ENCODE data around the gene CTTNBP2NL. TPM values are rescaled to one million over a fixed set of nuclear protein-coding genes. Genes with fewer than 3 reads are reported as not detected.

CTTNBP2NL gene
- total and polyA plus RNA-seq, 10 of the 15 experiments (the other 5 are each of a cell fraction or from before 2014, with no cell fraction given), result 2.1 to 11.3 (median 5.6) TPM

GRCh38 chr1:112417271-112417670 lies 21.3 kb downstream of the CTTNBP2NL start:
- H4K20me1 ChIP-seq (ENCODE audit: control insufficient read depth, insufficient read depth), result no peaks in the 10 kb centered on the region
- CTCF ChIA-PET, result no interaction called here
- FAIRE-seq (no peak), ATAC-seq (no peak), DNase-seq (ENCODE audit: low read depth, low spot score) (no peak)
- RAD21 ChIA-PET (ENCODE audit: unreplicated experiment), result no interaction called here
- H2AFZ ChIP-seq (ENCODE audit: control insufficient read depth, low read depth, low read length), result no peak overlapping the region
- no peaks in the 10 kb centered on the region for H3K79me2 ChIP-seq (ENCODE audit: control insufficient read depth, insufficient read depth, low read length)
- no peaks in the 10 kb centered on the region for H3K4me1 ChIP-seq (ENCODE audit: control insufficient read depth, insufficient read depth, low read length)
- H3K9ac ChIP-seq (ENCODE audit: control insufficient read depth, insufficient read depth, low read length), result no peak overlapping the region
- H3K27me3 ChIP-seq (replicated peaks in 1 of 2; ENCODE audit: control insufficient read depth in 2 of 2, insufficient read depth in 2 of 2, low read length in 1 of 2), result no peaks in the 10 kb centered on the region
- no peak overlapping the region for H3K4me3 ChIP-seq
- SMC1A ChIA-PET (ENCODE audit: uncharacterized antibody, unreplicated experiment), result interaction anchor here (1.3 to 1.5 kb wide), 3 partner anchors 9 to 17 kb away, joined by 3 to 4 read pairs (median 3); no protein-coding TSS in a partner anchor
- TF ChIP-seq RELB (IDR thresholded peaks at IDR 0.05; ENCODE audit: low read depth) (no peak), SRF (IDR thresholded peaks at IDR 0.05; ENCODE audit: low read depth in 2 of 2, low read length in 2 of 2) (no peak), NBN (IDR thresholded peaks at IDR 0.05) (no peak), ZNF207 (IDR thresholded peaks at IDR 0.05; ENCODE audit: borderline replicate concordance) (no peak), ZNF274 (IDR thresholded peaks at IDR 0.05; ENCODE audit: insufficient read depth, insufficient read length) (no peak), IKZF2 (IDR thresholded peaks at IDR 0.05) (no peak), GATAD2B (conservative IDR thresholded peaks at IDR 0.05; ENCODE audit: low read depth) (no peak), TCF12 (IDR thresholded peaks at IDR 0.05; ENCODE audit: low read depth, low read length) (no peak), PML (IDR thresholded peaks at IDR 0.05; ENCODE audit: low read length) (no peak), TAF1 (IDR thresholded peaks at IDR 0.05; ENCODE audit: borderline replicate concordance, low read depth, low read length) (no peak), PAX8 (IDR thresholded peaks at IDR 0.05) (no peak), SIN3A (IDR thresholded peaks at IDR 0.05; ENCODE audit: low read depth, low read length) (no peak), IRF5 (IDR thresholded peaks at IDR 0.05; ENCODE audit: borderline replicate concordance) (no peak), JUND (IDR thresholded peaks at IDR 0.05; ENCODE audit: low read depth, low read length) (no peak), SUZ12 (IDR thresholded peaks at IDR 0.05; ENCODE audit: unreplicated experiment) (no peak), EP300 (IDR thresholded peaks at IDR 0.05; ENCODE audit: borderline replicate concordance in 1 of 2, control insufficient read depth in 1 of 2, low read depth in 2 of 2, low read length in 2 of 2) (no peak), NR2F1 (conservative IDR thresholded peaks at IDR 0.05) (no peak), MYC (IDR thresholded peaks at IDR 0.05; ENCODE audit: insufficient read depth, insufficient read length, insufficient replicate concordance, low read length, severe bottlenecking) (no peak), BCLAF1 (IDR thresholded peaks at IDR 0.05) (no peak)
- in situ Hi-C loops (cut with MboI), result no loop called here
- H3K9me3 ChIP-seq (replicated peaks; ENCODE audit: control insufficient read depth, insufficient read depth, low read length), result no peaks in the 10 kb centered on the region
- H3K4me2 ChIP-seq (ENCODE audit: control insufficient read depth, insufficient read depth), result no peak overlapping the region
- H3K36me3 ChIP-seq (ENCODE audit: control insufficient read depth in 2 of 2, insufficient read depth in 2 of 2, low read length in 1 of 2), result no peaks in the 10 kb centered on the region; a peak in 2 of 4 replicates
- no TSS peak for BruUV-seq (replicated peaks)
- intact Hi-C loops (cut with micrococcal nuclease; ENCODE audit: unreplicated experiment), result no loop called here
- no peak overlapping the region for H3K27ac ChIP-seq (ENCODE audit: control insufficient read depth, insufficient read depth)
- POLR2A ChIA-PET, result interaction anchor here (0.5 kb wide), 1 partner anchor 10 kb away, joined by 9 read pairs; no protein-coding TSS in a partner anchor
